Neuronal stem cell (in vitro differentiated cells): ENCODE results near the gene FPR2.

Source experiments
- DNase-seq: peaks from one replicate; pipeline ENCODE4 v3.0.0-alpha.2; 2013; ENCODE audit warnings: low spot score
- H2AFZ ChIP-seq: one replicate; pipeline ENCODE4 v1.6.1; 2013; ENCODE audit warnings: mild to moderate bottlenecking, low read length, inconsistent platforms
- H2AK5ac ChIP-seq: 2 replicates; pipeline ENCODE4 v1.6.1; 2013; ENCODE audit warnings: low read depth, mild to moderate bottlenecking, inconsistent platforms, low read length, moderate library complexity, mixed read lengths
- H2BK120ac ChIP-seq: 2 replicates; pipeline ENCODE4 v1.6.1; 2013; ENCODE audit warnings: low read depth, mild to moderate bottlenecking, inconsistent platforms, low read length, moderate library complexity, mixed read lengths
- H2BK12ac ChIP-seq: one replicate; pipeline ENCODE4 v1.6.1; 2013; ENCODE audit warnings: low read length, inconsistent platforms
- H2BK15ac ChIP-seq: 2 replicates; pipeline ENCODE4 v1.6.1; 2013; ENCODE audit warnings: mild to moderate bottlenecking, low read length, inconsistent platforms, mixed read lengths
- H2BK5ac ChIP-seq: one replicate; pipeline ENCODE4 v1.6.1; 2013; ENCODE audit warnings: inconsistent platforms, mild to moderate bottlenecking, low read length, moderate library complexity
- H3K14ac ChIP-seq: one replicate; pipeline ENCODE4 v1.6.1; 2013; ENCODE audit warnings: low read length, inconsistent platforms
- H3K18ac ChIP-seq: 2 replicates; pipeline ENCODE4 v1.6.1; 2013; ENCODE audit warnings: low read length, inconsistent platforms
- H3K23ac ChIP-seq: 2 replicates; pipeline ENCODE4 v1.6.1; 2013; ENCODE audit warnings: low read depth, mild to moderate bottlenecking, mixed read lengths, low read length, inconsistent platforms; ENCODE audit not compliant: poor library complexity
- H3K27ac ChIP-seq: replicated peaks from 3 replicates; pipeline ENCODE4 v1.5.1; 2013; ENCODE audit warnings: low read length, inconsistent platforms
- H3K27me3 ChIP-seq, 3 experiments: 2 replicates each; pipeline ENCODE4 v1.6.1; 2013; ENCODE audit warnings: low read length in 3 of 3, mild to moderate bottlenecking in 2 of 3, inconsistent platforms in 1 of 3, low read depth in 1 of 3, mixed read lengths in 1 of 3, moderate library complexity in 1 of 3; ENCODE audit not compliant: control insufficient read depth in 3 of 3, insufficient read depth in 3 of 3
- H3K36me3 ChIP-seq, 2 donors: replicated peaks in 1 of 2; 2 replicates each; pipeline ENCODE4 v1.6.1; 2013; ENCODE audit warnings: low read length in 2 of 2; ENCODE audit not compliant: control insufficient read depth in 2 of 2, insufficient read depth in 2 of 2
- H3K4ac ChIP-seq: 2 replicates; pipeline ENCODE4 v1.6.1; 2013; ENCODE audit warnings: inconsistent platforms, mild to moderate bottlenecking, low read length, moderate library complexity
- H3K4me1 ChIP-seq, 2 donors: 1 replicate in 1 of 2; 2 replicates in 1 of 2; pipeline ENCODE4 v1.6.1; 2013; ENCODE audit warnings: low read length in 2 of 2, low read depth in 1 of 2; ENCODE audit not compliant: control insufficient read depth in 2 of 2, insufficient read depth in 1 of 2
- H3K4me2 ChIP-seq: one replicate; pipeline ENCODE4 v1.6.1; 2013; ENCODE audit warnings: mild to moderate bottlenecking, low read length, inconsistent platforms; ENCODE audit not compliant: insufficient read depth, poor library complexity, severe bottlenecking
- H3K4me3 ChIP-seq, 2 donors: 2 replicates each; pipeline ENCODE4 v1.5.1; 2013; ENCODE audit warnings: low read length in 2 of 2, mild to moderate bottlenecking in 2 of 2, inconsistent platforms in 1 of 2, moderate library complexity in 1 of 2
- H3K79me1 ChIP-seq: one replicate; pipeline ENCODE4 v1.6.1; 2013; ENCODE audit warnings: low read depth, mild to moderate bottlenecking, inconsistent platforms, low read length, moderate library complexity
- H3K9ac ChIP-seq: one replicate; pipeline ENCODE4 v1.6.1; 2013; ENCODE audit warnings: mild to moderate bottlenecking, low read depth, low read length, inconsistent platforms; ENCODE audit not compliant: poor library complexity
- H3K9me3 ChIP-seq, 2 donors: replicated peaks in 1 of 2; 2 replicates each; pipeline versions ENCODE3 to v1.6.1; 2013; ENCODE audit warnings: low read length in 2 of 2, mild to moderate bottlenecking in 2 of 2, inconsistent platforms in 1 of 2, low read depth in 1 of 2, mixed read lengths in 1 of 2, moderate library complexity in 1 of 2; ENCODE audit not compliant: control insufficient read depth in 2 of 2, insufficient read depth in 1 of 2
- H4K8ac ChIP-seq: one replicate; pipeline ENCODE4 v1.6.1; 2013; ENCODE audit warnings: low read depth, mild to moderate bottlenecking, inconsistent platforms, low read length, moderate library complexity
- H4K91ac ChIP-seq: one replicate; pipeline ENCODE4 v1.6.1; 2013; ENCODE audit warnings: low read length, low read depth, mild to moderate bottlenecking, inconsistent platforms; ENCODE audit not compliant: poor library complexity
- WGBS, 2 donors: extraction: QIAGEN DNeasy Blood & Tissue Kit; methylation state at CpG; one replicate each; pipeline ENCODE4 v1.1.7; 2013; ENCODE audit warnings: missing lambda C conversion rate in 2 of 2, mixed read lengths in 1 of 2; ENCODE audit not compliant: insufficient read length in 2 of 2, insufficient replicate concordance in 1 of 2; ENCODE audit errors: extremely low coverage in 2 of 2; 5-methylcytosine and 5-hydroxymethylcytosine counted together

Gene FPR2

DNA sequence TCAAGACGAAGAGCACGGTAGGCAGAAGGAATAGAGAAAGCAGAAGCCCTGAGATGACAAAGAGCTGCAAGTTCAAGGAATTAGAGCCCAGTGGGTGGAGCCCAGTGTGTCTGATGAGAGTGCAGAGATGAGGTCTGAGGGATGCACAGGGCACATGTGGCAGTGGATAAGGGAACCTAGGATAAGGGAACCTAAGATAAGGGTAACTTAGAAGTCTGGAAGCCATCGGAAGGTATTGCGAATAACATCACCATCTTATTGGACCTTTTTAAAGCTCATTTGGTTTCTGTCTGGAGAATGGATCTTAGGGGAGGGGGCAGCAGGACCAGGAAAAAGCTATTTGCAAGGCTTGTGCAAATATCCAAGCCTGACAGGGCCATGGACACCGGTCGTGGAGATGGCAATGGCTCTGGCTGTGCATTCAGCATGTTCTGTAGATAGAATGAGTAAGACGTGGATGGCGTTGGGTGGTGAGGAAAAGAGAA lies 35.3 kb downstream of the FPR2 start:
- Histone ChIP-seq H2AFZ (no peak overlapping the region), H2BK5ac (no peak overlapping the region), H3K36me3 (no peaks in the 10 kb centered on the region), H3K9me3 (peaks cover 0 to 5% of the 10 kb centered on the region in 2 donors), H3K18ac (no peak overlapping the region), H2AK5ac (no peak overlapping the region), H2BK12ac (no peak overlapping the region), H3K79me1 (no peaks in the 10 kb centered on the region), H4K8ac (no peak overlapping the region), H3K4me3 (no peak overlapping the region), H3K27ac (no peak overlapping the region), H4K91ac (no peak overlapping the region), H3K4ac (no peak overlapping the region), H3K23ac (no peak overlapping the region), H3K4me2 (no peak overlapping the region), H2BK120ac (no peak overlapping the region), H3K4me1 (no peaks in the 10 kb centered on the region), H3K9ac (no peak overlapping the region), H3K27me3 (no peaks in the 10 kb centered on the region), H3K14ac (no peak overlapping the region), H2BK15ac (no peak overlapping the region)
- no peak for DNase-seq
- 100% methylated on average over 2 of the region's 8 CpGs; no CpG with 5 or more reads in 1 of the 2 donors for WGBS, 2 donors

DNA sequence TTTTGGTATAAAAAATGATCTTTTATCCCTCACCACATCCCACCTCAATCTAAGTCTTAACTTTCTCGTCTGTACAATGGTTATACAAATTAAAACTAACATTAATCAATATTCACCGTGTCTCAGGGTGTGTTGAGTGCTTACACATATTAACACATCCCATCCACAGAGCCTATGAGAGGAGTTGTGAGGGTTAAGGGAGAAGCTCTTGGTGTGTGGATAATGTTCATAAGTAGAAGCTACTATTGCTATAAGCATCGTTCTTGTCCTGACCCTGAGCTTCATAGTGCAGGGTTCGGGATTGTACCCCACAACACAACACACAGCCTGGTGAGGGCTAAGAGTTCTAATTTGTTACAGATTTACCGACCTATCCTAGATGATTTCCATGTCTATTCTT lies 36.5 kb downstream of the FPR2 start:
- H2AK5ac ChIP-seq: no peak overlapping the region
- no peak overlapping the region for H4K8ac ChIP-seq
- no peak overlapping the region for H3K4me3 ChIP-seq
- no peaks in the 10 kb centered on the region for H3K36me3 ChIP-seq
- H2BK15ac ChIP-seq: no peak overlapping the region
- H3K27ac ChIP-seq: no peak overlapping the region
- H3K9me3 ChIP-seq: peaks cover 0 to 8% of the 10 kb centered on the region in 2 donors
- no peaks in the 10 kb centered on the region for H3K4me1 ChIP-seq
- no peak overlapping the region for H2BK120ac ChIP-seq
- H3K9ac ChIP-seq: no peak overlapping the region
- H2BK12ac ChIP-seq: no peak overlapping the region
- 100% methylated on average over 1 of the region's 5 CpGs; no CpG with 5 or more reads in 1 of the 2 donors for WGBS, 2 donors
- H2AFZ ChIP-seq: no peak overlapping the region
- H3K23ac ChIP-seq: no peak overlapping the region
- H3K27me3 ChIP-seq: no peaks in the 10 kb centered on the region
- no peak overlapping the region for H3K14ac ChIP-seq
- H3K79me1 ChIP-seq: no peaks in the 10 kb centered on the region
- H3K4ac ChIP-seq: no peak overlapping the region
- H3K4me2 ChIP-seq: no peak overlapping the region
- no peak overlapping the region for H2BK5ac ChIP-seq
- DNase-seq: no peak
- H4K91ac ChIP-seq: no peak overlapping the region
- H3K18ac ChIP-seq: no peak overlapping the region

DNA sequence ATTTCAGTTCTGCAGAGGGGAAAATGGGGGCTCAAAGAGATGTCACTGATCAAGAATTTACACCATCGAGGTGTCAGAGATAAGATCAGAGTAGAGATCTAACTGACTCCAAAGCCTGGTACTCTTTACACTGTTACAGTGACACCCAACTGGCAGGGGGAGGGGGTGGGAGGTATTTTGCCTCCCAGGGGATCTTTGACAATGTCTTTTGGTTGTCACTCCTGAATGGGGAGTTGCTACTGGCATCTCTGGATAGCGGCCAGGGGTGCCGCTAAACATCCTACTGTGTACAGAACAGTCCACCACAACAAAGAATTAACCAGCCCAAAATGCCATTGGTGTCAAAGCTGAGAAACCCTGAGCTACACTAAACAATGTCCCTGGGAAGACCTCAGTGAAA lies 37.1 kb downstream of the FPR2 start:
- no peak overlapping the region for H2BK12ac ChIP-seq
- peaks cover 0 to 8% of the 10 kb centered on the region in 2 donors for H3K9me3 ChIP-seq
- no CpG with 5 or more reads among the region's 3 CpGs for WGBS, 2 donors
- H2BK5ac ChIP-seq: no peak overlapping the region
- no peaks in the 10 kb centered on the region for H3K27me3 ChIP-seq
- H4K8ac ChIP-seq: no peak overlapping the region
- no peak overlapping the region for H3K23ac ChIP-seq
- H3K36me3 ChIP-seq: no peaks in the 10 kb centered on the region
- no peaks in the 10 kb centered on the region for H3K79me1 ChIP-seq
- H4K91ac ChIP-seq: no peak overlapping the region
- no peak overlapping the region for H2BK120ac ChIP-seq
- no peak overlapping the region for H3K9ac ChIP-seq
- no peak overlapping the region for H2BK15ac ChIP-seq
- no peak overlapping the region for H3K4me3 ChIP-seq
- H3K4me1 ChIP-seq: no peaks in the 10 kb centered on the region
- no peak overlapping the region for H3K4ac ChIP-seq
- H3K18ac ChIP-seq: no peak overlapping the region
- no peak overlapping the region for H3K4me2 ChIP-seq
- DNase-seq: no peak
- H3K14ac ChIP-seq: no peak overlapping the region
- H2AFZ ChIP-seq: no peak overlapping the region
- no peak overlapping the region for H3K27ac ChIP-seq
- H2AK5ac ChIP-seq: no peak overlapping the region

DNA sequence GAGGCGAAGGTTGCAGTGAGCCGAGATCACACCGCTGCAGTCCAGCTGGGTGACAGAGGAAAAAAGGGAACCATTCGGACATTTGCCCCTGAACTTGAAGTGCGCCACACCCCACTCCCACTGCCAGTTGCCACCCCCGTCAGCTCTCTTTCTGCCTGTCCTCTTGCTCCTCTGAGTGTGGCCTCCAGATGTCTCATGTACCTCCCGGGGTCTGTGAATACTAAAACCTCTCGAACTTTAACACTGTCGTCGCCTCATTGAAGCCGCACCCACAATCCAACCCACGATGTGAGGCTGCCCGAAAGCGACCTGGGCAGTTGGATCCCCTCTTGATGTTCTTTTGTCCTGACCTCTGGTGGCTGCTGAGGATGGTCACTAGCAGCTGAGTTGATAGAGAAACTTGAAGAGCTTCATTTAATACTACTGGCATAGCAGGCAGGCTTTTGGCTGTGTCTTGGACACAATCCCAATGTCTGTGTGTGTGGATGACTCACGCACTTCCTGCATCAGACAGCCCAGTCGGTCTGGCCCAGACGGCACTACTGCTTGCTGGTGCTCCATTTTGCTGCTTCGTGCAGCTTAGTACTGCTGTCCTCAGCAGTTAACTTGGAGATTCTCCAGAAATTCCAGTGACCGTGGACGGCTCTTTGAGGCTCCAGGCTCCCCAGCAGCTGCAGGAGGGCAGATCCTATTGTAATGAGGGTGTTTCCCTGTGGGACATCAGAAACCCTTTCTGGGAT lies 38.2 kb downstream of the FPR2 start:
- Histone ChIP-seq H2AK5ac (no peak overlapping the region), H2BK12ac (no peak overlapping the region), H2AFZ (no peak overlapping the region), H3K79me1 (no peaks in the 10 kb centered on the region), H3K4me2 (no peak overlapping the region), H2BK120ac (no peak overlapping the region), H4K8ac (no peak overlapping the region), H3K27me3 (no peaks in the 10 kb centered on the region), H3K14ac (no peak overlapping the region), H3K4me3 (no peak overlapping the region), H2BK5ac (no peak overlapping the region), H2BK15ac (no peak overlapping the region), H3K9ac (no peak overlapping the region), H4K91ac (no peak overlapping the region), H3K18ac (no peak overlapping the region), H3K23ac (no peak overlapping the region), H3K4ac (no peak overlapping the region), H3K4me1 (no peaks in the 10 kb centered on the region), H3K9me3 (peaks cover 0 to 8% of the 10 kb centered on the region in 2 donors), H3K27ac (no peak overlapping the region), H3K36me3 (no peaks in the 10 kb centered on the region)
- WGBS, 2 donors: no CpG with 5 or more reads among the region's 20 CpGs
- DNase-seq: no peak
